Uterus (tissue), 2 donors: Measurements from ENCODE around the gene UQCC2.

Experiments
- CTCF ChIP-seq, 4 experiments: fragments of 200-600 bp in 2 of 4; fragments of 450-650 bp in 2 of 4; sonication (generic) in 2 of 4; IDR thresholded peaks; one replicate each; pipeline ENCODE4 v1.5.1; 2016 to 2019; ENCODE audit warnings: antibody characterized with exemption in 4 of 4, mild to moderate bottlenecking in 2 of 4, moderate library complexity in 1 of 4
- POLR2A ChIP-seq, 2 donors: fragments of 450-650 bp; IDR thresholded peaks; one replicate each; pipeline ENCODE4 v1.6.1; 2016; ENCODE audit warnings: antibody characterized with exemption in 2 of 2, mild to moderate bottlenecking in 1 of 2, moderate library complexity in 1 of 2

DNA sequence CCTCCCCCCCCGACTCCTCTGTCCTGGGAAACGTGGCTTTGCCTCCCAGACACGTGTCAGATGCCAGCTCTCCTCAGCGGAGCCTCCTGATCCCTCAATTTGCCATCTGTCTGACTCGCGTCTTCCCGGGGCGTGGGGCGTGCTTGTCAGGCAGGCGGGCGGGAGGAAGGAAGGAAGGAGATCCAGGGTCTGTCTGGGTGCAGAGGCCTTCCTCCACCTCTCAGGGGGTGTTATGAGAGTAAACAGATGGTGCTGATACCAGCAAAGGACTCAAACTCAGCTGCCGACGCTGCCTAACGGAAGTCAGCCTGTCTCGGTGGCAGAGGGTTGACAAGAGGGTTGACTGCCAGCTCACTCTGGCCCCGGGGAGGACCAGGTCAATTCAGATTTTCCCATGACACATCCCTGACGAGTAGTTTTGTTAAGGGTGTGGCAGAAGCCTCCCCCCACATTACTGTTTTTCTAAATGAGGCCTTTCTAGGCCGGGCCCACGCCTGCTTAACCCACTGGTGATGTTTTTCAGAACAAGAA is 17.0 kb downstream of the UQCC2 start:
- TF ChIP-seq CTCF (IDR thresholded peaks at IDR 0.05) (no peak), POLR2A (IDR thresholded peaks at IDR 0.05) (no peak)
